Activated CD4-positive, alpha-beta T cell treated with anti-CD3 and anti-CD28 coated beads, Interleukin-2, amount 10 ng/mL, durations not matched to agents 7 days and 5 days (primary cell): Measurements from ENCODE around the gene ABHD4. TPM values are rescaled to one million over a fixed set of nuclear protein-coding genes. Genes with fewer than 3 reads are reported as not detected.
A peak's percentile ranks its signal among the peaks of the same experiment; 100 is the strongest.

ENCODE experiments used
- CTCF ChIA-PET: fragments of 350-600 bp; sonication (Branson Sonifier 250); formaldehyde crosslinking; loops from one replicate; lab custom pipeline; 2021; ENCODE audit warnings: antibody characterized with exemption; lab: Charles Lee
- POLR2A ChIA-PET: fragments of 350-600 bp; sonication (Branson Sonifier 250); formaldehyde crosslinking; loops from one replicate; lab custom pipeline; 2021; ENCODE audit warnings: antibody characterized with exemption; lab: Charles Lee
- DNase-seq: peaks from one replicate; pipeline ENCODE4 v3.0.0-alpha.2; 2020
- H3K27ac Mint-ChIP-seq: one replicate; pipeline ENCODE4 v1.8.0; 2021; ENCODE audit warnings: mild to moderate bottlenecking, moderate library complexity, mixed read lengths
- H3K27me3 Mint-ChIP-seq: one replicate; pipeline ENCODE4 v1.8.0; 2021; ENCODE audit warnings: mixed read lengths
- H3K36me3 Mint-ChIP-seq: one replicate; pipeline ENCODE4 v1.8.0; 2021; ENCODE audit warnings: low read depth, mixed read lengths
- H3K4me1 Mint-ChIP-seq: one replicate; pipeline ENCODE4 v1.8.0; 2021; ENCODE audit warnings: mixed read lengths
- H3K4me3 Mint-ChIP-seq: one replicate; pipeline ENCODE4 v1.8.0; 2021; ENCODE audit warnings: mild to moderate bottlenecking, moderate library complexity, mixed read lengths
- H3K9me3 Mint-ChIP-seq: one replicate; pipeline ENCODE4 v1.8.0; 2021; ENCODE audit warnings: mixed read lengths
- total RNA-seq, 2 experiments: library from RNA; stranded (reverse); gene quantifications; one replicate each; pipeline ENCODE4 v1.2.3, GENCODE V29; 2021

Gene ABHD4
- total RNA-seq, 2 experiments from 2014 or later, result 8.3 to 10.4 TPM

DNA sequence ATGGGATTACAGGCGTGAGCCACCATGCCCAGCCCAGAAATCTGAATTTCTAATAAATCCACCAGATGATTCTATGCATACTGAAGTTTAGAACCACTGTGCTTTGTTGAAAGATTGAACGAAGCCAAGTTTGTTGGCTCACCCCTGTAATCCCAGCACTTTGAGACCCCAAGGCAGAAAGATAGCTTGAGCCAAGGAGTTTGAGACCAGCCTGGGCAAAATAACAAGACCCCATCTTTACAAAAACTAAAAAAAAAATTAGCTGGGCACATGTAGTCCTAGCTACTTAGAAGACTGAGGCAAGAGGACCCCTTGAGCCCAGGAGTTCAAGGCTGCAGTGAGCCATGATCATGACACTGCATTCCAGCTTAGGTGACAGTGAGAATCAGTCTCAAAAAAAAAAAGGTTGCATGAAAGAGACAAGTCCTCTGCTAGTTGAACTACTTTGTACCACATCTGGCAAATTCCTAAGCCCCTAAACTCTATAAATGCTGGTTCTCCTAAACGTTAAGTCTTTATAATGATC is 1.7 kb upstream of the ABHD4 start:
- Mint-ChIP-seq H3K27me3 (peaks cover 4% of the 10 kb centered on the region), H3K27ac (no peak overlapping the region), H3K4me3 (no peak overlapping the region), H3K36me3 (no peaks in the 10 kb centered on the region), H3K4me1 (peaks cover 33% of the 10 kb centered on the region), H3K9me3 (no peaks in the 10 kb centered on the region)
- CTCF ChIA-PET, result interaction anchor here (0.6 to 3.4 kb wide), 3 partner anchors 26 to 47 kb away, joined by 3 to 28 read pairs (median 4); partner anchors contain the start of gene OR6J1
- POLR2A ChIA-PET, result no interaction called here
- no peak for DNase-seq

DNA sequence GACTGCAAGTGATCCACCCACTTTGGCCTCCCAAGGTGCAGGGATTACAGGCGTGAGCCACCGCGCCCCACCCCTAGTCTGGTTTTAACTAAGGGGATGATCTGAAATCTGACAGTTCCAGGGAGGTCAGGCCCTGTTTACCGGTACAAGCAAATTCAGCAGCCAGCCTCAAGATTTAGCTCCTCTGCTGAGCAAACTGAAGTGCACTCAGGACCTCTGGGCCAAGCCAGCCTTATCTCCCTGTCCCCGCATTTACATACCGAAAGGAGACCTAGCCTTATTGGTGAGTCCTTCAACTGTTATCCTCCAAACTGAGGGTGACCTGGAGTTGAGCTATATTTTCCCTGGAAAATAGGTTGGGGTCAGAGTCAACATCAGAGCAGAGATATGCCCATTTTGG is 835 bp upstream of the ABHD4 start:
- H3K9me3 Mint-ChIP-seq, result no peaks in the 10 kb centered on the region
- ChIA-PET CTCF (interaction anchor here (0.6 to 3.4 kb wide), 7 partner anchors 13 to 389 kb away, joined by 3 to 28 read pairs (median 4); partner anchors contain the start of gene OR6J1), POLR2A (no interaction called here)
- peak overlapping the region; percentile 89 for H3K4me3 Mint-ChIP-seq
- H3K27ac Mint-ChIP-seq, result no peak overlapping the region
- H3K36me3 Mint-ChIP-seq, result peaks cover 5% of the 10 kb centered on the region
- H3K27me3 Mint-ChIP-seq, result peaks cover 4% of the 10 kb centered on the region
- peaks cover 39% of the 10 kb centered on the region for H3K4me1 Mint-ChIP-seq
- DNase-seq, result no peak

DNA sequence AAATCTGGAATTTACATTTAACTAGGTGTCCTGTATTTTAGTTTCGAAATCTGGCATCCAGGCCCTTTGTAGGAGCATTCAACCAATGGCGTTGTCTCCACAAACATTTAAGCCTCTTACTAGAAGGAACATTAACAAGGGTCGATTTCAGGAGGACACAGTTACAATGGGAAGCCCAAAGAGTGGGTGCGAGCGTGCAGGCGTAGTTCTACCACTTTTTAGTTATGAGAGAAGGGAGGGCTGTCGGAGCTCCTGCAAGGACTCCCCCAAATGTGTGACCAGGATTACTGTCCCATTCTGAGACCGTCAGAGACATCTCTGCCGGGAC is 365 bp upstream of the ABHD4 start:
- no peaks in the 10 kb centered on the region for H3K9me3 Mint-ChIP-seq
- peaks cover 39% of the 10 kb centered on the region for H3K4me1 Mint-ChIP-seq
- peaks cover 4% of the 10 kb centered on the region for H3K27me3 Mint-ChIP-seq
- peaks cover 10% of the 10 kb centered on the region for H3K36me3 Mint-ChIP-seq
- peak overlapping the region; percentile 89 for H3K4me3 Mint-ChIP-seq
- POLR2A ChIA-PET, result no interaction called here
- CTCF ChIA-PET, result interaction anchor here (0.8 to 3.4 kb wide), 8 partner anchors 10 to 389 kb away, joined by 3 to 28 read pairs (median 4); no protein-coding TSS in a partner anchor
- peak overlapping the region; percentile 73 for H3K27ac Mint-ChIP-seq
- no peak for DNase-seq

- H3K36me3 Mint-ChIP-seq, result peaks cover 14% of the 10 kb centered on the region
- H3K4me1 Mint-ChIP-seq, result peaks cover 39% of the 10 kb centered on the region
- DNase-seq, result peak; percentile 37
- peak overlapping the region; percentile 86 for H3K27ac Mint-ChIP-seq
- H3K4me3 Mint-ChIP-seq, result peak overlapping the region; percentile 89
- peaks cover 4% of the 10 kb centered on the region for H3K27me3 Mint-ChIP-seq
- POLR2A ChIA-PET, result interaction anchor here (0.6 kb wide), 1 partner anchor 168 kb away, joined by 4 read pairs; the partner anchor contains the start of gene OXA1L
- CTCF ChIA-PET, result interaction anchor here (0.7 to 3.4 kb wide), 15 partner anchors 9 to 419 kb away, joined by 3 to 28 read pairs (median 4); partner anchors contain the start of gene DAD1
- H3K9me3 Mint-ChIP-seq, result no peaks in the 10 kb centered on the region
These were observed 770 bp downstream of the ABHD4 start for GRCh38 chr14:22598896-22599244.

GRCh38 chr14:22599349-22599748 is 1.2 kb downstream of the ABHD4 start:
- peaks cover 14% of the 10 kb centered on the region for H3K36me3 Mint-ChIP-seq
- H3K9me3 Mint-ChIP-seq, result no peaks in the 10 kb centered on the region
- H3K27me3 Mint-ChIP-seq, result peaks cover 3% of the 10 kb centered on the region
- peak overlapping the region; percentile 86 for H3K27ac Mint-ChIP-seq
- no peak for DNase-seq
- CTCF ChIA-PET, result interaction anchor here (0.7 to 3.4 kb wide), 14 partner anchors 9 to 418 kb away, joined by 3 to 28 read pairs (median 4); partner anchors contain the start of gene DAD1
- POLR2A ChIA-PET, result interaction anchor here (0.6 kb wide), 1 partner anchor 634 kb away, joined by 5 read pairs; no protein-coding TSS in a partner anchor
- peak overlapping the region; percentile 89 for H3K4me3 Mint-ChIP-seq
- peaks cover 36% of the 10 kb centered on the region for H3K4me1 Mint-ChIP-seq

DNA sequence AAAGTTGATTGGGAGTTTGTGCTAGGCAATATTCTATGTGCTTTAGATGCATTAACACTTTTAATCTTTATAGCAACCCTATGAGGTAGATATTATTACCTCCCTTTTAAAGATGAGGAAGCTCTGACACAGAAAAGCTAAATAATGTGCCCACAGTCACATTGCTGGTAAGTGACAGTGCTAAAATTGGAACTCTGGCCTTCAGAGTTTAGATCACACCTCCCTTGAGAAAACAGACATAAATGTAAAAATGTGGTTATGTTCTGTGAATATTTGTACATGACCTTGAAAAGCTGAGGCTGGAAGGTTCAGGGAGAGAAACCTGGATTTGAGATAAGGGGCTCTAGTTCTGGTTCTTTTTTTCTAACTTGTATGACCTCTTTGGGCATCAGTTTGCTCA is 1.9 kb downstream of the ABHD4 start:
- ChIA-PET CTCF (interaction anchor here (0.6 to 2.1 kb wide), 6 partner anchors 10 to 113 kb away, joined by 3 to 12 read pairs (median 4); partner anchors contain the start of gene DAD1), POLR2A (interaction anchor here (0.6 kb wide), 1 partner anchor 635 kb away, joined by 5 read pairs; no protein-coding TSS in a partner anchor)
- no peaks in the 10 kb centered on the region for H3K9me3 Mint-ChIP-seq
- peaks cover 2% of the 10 kb centered on the region for H3K27me3 Mint-ChIP-seq
- H3K4me1 Mint-ChIP-seq, result peaks cover 36% of the 10 kb centered on the region
- peak overlapping the region; percentile 89 for H3K4me3 Mint-ChIP-seq
- no peak overlapping the region for H3K27ac Mint-ChIP-seq
- peaks cover 14% of the 10 kb centered on the region for H3K36me3 Mint-ChIP-seq
- no peak for DNase-seq

DNA sequence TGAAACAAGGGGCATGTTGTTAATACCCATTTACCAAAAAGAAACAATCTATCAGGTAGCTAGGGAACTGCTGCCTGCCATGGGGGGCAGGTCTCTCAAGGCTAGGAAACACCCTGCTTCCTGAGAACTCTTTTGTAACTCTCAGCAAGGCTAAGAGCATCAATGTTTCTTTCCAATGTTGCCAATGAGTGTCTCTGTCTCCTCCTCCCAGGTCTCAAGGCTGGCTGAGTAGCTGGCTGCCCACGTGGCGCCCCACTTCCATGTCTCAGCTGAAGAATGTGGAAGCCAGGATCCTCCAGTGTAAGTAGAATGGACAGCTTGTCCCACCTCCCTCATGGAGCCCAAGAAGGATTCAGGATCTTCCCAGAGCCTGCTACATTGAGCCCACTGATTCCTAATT is 3.4 kb downstream of the ABHD4 start:
- Mint-ChIP-seq H3K36me3 (peaks cover 21% of the 10 kb centered on the region), H3K4me1 (peaks cover 36% of the 10 kb centered on the region), H3K4me3 (no peak overlapping the region), H3K27ac (no peak overlapping the region), H3K27me3 (no peaks in the 10 kb centered on the region), H3K9me3 (no peaks in the 10 kb centered on the region)
- POLR2A ChIA-PET, result no interaction called here
- CTCF ChIA-PET, result interaction anchor here (0.7 to 2.1 kb wide), 6 partner anchors 12 to 52 kb away, joined by 3 to 12 read pairs (median 4); partner anchors contain the start of gene DAD1
- DNase-seq, result no peak

GRCh38 chr14:22601996-22602395 is 3.9 kb downstream of the ABHD4 start:
- POLR2A ChIA-PET, result no interaction called here
- Mint-ChIP-seq H3K27ac (no peak overlapping the region), H3K9me3 (no peaks in the 10 kb centered on the region), H3K4me3 (no peak overlapping the region), H3K4me1 (peaks cover 33% of the 10 kb centered on the region), H3K27me3 (no peaks in the 10 kb centered on the region), H3K36me3 (peaks cover 24% of the 10 kb centered on the region)
- CTCF ChIA-PET, result interaction anchor here (0.6 to 2.1 kb wide), 7 partner anchors 12 to 51 kb away, joined by 3 to 12 read pairs (median 4); partner anchors contain the start of gene DAD1
- DNase-seq, result no peak

DNA sequence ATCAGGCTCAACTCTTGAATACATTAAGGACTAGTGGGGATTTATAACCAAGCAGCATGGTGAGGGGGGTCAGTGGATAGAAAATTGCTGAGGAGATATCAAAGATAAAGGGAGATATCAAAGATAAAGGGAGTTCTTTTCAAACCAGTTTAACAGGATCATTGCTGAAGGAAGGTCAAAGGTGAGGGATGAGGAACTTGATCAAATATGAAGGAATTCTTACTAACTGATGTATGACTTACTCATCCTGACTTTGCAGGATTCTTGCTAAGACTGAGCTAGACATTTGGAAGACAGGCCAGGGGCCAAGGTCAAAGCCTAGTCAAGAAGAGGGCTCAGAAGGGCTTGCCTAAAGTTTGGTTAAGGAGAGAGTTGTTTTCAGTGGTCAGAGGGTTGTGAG is 4.8 kb downstream of the ABHD4 start:
- Mint-ChIP-seq H3K4me1 (peaks cover 28% of the 10 kb centered on the region), H3K4me3 (no peak overlapping the region), H3K27ac (no peak overlapping the region), H3K27me3 (no peaks in the 10 kb centered on the region), H3K9me3 (no peaks in the 10 kb centered on the region), H3K36me3 (peaks cover 30% of the 10 kb centered on the region)
- CTCF ChIA-PET, result interaction anchor here (0.9 to 1.4 kb wide), 2 partner anchors 30 to 46 kb away, joined by 4 read pairs; no protein-coding TSS in a partner anchor
- POLR2A ChIA-PET, result no interaction called here
- no peak for DNase-seq

GRCh38 chr14:22606380-22606779 is 8.3 kb downstream of the ABHD4 start:
- CTCF ChIA-PET, result interaction anchor here (1.0 to 1.5 kb wide), 4 partner anchors 13 to 748 kb away, joined by 3 to 4 read pairs (median 4); no protein-coding TSS in a partner anchor
- Mint-ChIP-seq H3K36me3 (peaks cover 43% of the 10 kb centered on the region), H3K9me3 (no peaks in the 10 kb centered on the region), H3K27me3 (no peaks in the 10 kb centered on the region), H3K27ac (no peak overlapping the region), H3K4me3 (no peak overlapping the region), H3K4me1 (peaks cover 5% of the 10 kb centered on the region)
- POLR2A ChIA-PET, result no interaction called here
- DNase-seq, result no peak

DNA sequence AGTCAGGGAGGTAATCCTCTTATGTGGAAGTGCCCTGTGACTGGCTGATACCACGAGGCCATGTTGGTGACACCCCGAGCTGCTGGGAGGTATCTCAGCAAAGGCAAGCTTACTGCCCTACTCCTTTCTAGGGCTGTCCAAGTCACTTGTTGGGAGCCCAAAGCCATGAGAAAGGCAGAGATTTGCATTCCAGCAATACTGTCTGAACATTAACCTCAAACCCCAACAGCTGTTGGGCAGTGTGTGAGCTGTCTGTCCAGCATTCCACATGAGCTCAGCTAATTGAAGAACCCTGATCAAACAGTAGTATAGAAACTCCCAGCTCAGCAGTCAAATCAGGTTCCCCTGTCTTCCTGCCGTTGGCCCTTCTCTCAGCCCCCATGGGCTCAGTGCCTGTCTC is 9.2 kb downstream of the ABHD4 start:
- H3K27me3 Mint-ChIP-seq, result no peaks in the 10 kb centered on the region
- no peak overlapping the region for H3K27ac Mint-ChIP-seq
- ChIA-PET POLR2A (no interaction called here), CTCF (interaction anchor here (1.0 to 1.8 kb wide), 3 partner anchors 9 to 38 kb away, joined by 3 to 9 read pairs (median 3); partner anchors contain the start of gene ABHD4)
- no peak for DNase-seq
- no peak overlapping the region for H3K4me3 Mint-ChIP-seq
- H3K4me1 Mint-ChIP-seq, result no peaks in the 10 kb centered on the region
- H3K9me3 Mint-ChIP-seq, result no peaks in the 10 kb centered on the region
- H3K36me3 Mint-ChIP-seq, result peaks cover 38% of the 10 kb centered on the region

- CTCF ChIA-PET, result interaction anchor here (1.2 kb wide), 1 partner anchor 13 kb away, joined by 3 read pairs; no protein-coding TSS in a partner anchor
- no peak for DNase-seq
- H3K4me3 Mint-ChIP-seq, result no peak overlapping the region
- no peaks in the 10 kb centered on the region for H3K27me3 Mint-ChIP-seq
- POLR2A ChIA-PET, result no interaction called here
- H3K27ac Mint-ChIP-seq, result no peak overlapping the region
- H3K36me3 Mint-ChIP-seq, result peaks cover 23% of the 10 kb centered on the region
- H3K9me3 Mint-ChIP-seq, result no peaks in the 10 kb centered on the region
- no peaks in the 10 kb centered on the region for H3K4me1 Mint-ChIP-seq
These were observed 12.8 kb downstream of the ABHD4 start for GRCh38 chr14:22610931-22611330.

GRCh38 chr14:22613106-22613695 is 15.1 kb downstream of the ABHD4 start:
- Mint-ChIP-seq H3K4me1 (no peaks in the 10 kb centered on the region), H3K27ac (no peak overlapping the region), H3K36me3 (peaks cover 13% of the 10 kb centered on the region), H3K9me3 (no peaks in the 10 kb centered on the region), H3K4me3 (no peak overlapping the region), H3K27me3 (no peaks in the 10 kb centered on the region)
- POLR2A ChIA-PET, result no interaction called here
- DNase-seq, result no peak
- CTCF ChIA-PET, result interaction anchor here (1.5 to 1.7 kb wide), 2 partner anchors 14 to 24 kb away, joined by 4 read pairs; partner anchors contain the start of gene DAD1
